HG03159 (cell line): ENCODE results near the gene TEX2.
"Not testable (repeated sequence)": the region's sequence is repeated elsewhere in the genome, so short reads cannot be mapped to it uniquely, and the experiment has no call there.

Experiments used
- ATAC-seq: cut with Tn5 transposase; IDR thresholded peaks from one replicate; pipeline ENCODE4 v1.9.1; 2021; ENCODE audit warnings: mild to moderate bottlenecking, moderate library complexity; ENCODE audit not compliant: unreplicated experiment

The TEX2 gene

GRCh38 chr17:64185557-64185956 lies 77.5 kb downstream of the TEX2 start:
- ATAC-seq: not testable (repeated sequence)

DNA sequence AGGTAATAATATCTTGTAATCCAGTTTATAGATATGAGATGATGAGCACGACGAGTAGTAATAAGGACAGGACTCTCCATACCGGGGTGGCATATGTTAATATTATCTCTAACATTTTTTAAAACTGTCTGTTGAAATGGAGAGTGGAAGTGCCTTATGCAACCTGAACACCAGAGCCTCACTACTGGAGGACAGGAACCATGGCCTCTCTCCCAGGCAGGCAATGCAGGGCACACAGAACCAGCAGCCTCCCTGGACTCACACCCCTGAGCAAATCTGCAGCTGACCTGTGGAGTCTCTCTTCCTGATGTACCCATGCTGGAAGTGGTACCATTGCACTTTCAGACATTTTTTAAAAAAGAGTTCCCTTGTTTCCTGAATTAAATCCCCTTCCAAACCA lies 78.0 kb downstream of the TEX2 start:
- ATAC-seq: no peak

DNA sequence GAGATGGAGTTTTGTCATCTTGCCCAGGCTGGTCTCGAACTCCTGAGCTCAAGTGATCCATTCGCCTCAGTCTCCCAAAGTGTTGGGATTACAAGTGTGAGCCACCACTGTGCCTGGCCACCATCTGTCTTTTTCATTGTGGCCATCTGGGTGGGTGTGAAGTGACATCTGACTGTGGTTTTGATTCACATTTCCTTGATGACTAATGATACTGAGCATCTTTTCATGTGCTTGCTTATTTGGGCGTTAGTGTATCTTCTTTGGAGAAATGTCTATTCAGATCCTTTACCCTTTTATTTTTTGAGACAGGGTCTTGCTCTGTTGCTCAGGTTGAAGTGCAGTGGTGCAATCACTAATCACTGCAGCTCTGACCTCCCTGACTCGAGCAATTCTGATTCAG lies 79.2 kb downstream of the TEX2 start:
- no peak for ATAC-seq

DNA sequence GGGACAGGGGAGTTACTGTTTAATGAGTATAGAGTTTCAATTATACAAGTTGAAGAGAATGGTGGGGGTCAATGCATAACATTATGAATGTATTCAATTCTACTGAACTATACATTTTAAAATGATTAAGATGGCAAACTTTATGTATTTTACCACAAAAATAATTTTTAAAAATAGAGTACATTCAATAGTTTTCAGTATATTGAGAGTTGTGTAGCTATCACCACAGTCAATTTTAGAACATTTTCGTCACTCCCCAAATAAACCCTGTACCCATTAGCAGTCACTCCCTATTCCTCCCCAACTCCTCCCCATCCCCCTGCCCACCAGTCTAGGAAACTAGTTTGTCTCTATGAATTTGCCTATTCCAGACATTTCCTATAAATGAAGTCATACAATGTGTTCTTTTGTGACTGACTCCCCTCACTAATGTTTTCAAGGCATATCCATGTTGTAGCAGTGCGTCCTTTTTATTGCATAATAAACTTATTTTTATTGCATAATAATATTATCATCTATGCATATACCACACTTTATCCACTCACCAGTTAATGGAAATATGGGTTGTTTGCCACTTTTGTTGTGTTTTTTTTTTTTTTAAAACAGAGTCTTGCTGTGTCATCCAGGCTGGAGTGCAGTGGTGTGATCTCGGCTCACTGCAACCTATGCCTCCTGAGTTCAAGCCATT lies 80.6 kb downstream of the TEX2 start:
- ATAC-seq: no peak

DNA sequence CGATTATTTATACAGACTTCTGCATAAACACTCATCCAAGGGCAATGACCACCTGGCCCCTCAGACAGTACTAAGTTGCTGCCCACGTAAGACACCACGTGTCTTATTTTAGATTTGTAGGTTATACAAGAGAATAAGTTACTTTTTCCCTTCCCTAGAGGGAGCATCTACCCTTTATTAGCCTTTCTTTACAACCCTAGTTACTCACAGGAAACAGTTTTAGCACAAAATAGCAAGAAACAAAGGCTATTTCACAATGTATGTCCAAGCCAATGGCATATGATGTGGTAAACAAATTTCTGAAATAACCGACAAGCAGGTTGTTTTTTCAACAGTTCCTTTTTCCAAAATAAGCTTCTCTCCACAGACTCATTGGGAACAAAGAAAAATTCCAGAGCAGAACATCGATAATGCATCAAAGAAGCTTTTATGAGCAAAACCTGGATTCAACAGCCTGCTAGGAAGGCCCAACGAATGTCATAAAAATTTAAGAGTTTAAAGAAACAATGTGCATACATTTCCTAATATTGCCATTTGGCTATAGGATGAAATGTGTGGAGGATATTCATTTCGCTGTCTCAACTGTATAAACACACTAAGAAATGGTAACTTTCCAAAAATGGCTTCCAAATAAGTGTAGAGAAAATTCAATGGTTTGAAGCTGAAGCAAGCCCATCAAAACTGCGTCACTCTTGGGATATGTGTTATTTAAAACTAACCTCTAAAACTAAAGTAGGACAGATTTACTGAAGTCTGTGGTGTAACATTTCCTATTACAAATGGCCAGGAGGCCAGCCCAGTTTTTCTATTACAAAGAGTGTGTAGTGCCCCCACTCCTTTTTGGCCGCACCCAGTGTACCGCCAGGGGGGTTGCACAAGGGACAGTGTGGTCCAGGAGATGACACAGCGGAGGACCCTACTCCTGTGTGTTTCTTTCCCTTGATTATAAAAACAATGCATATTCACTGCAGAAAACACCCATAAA lies 82.7 kb downstream of the TEX2 start:
- ATAC-seq: no peak

GRCh38 chr17:64179024-64179423 lies 84.0 kb downstream of the TEX2 start:
- ATAC-seq: not testable (repeated sequence)

GRCh38 chr17:64178011-64178825 lies 84.8 kb downstream of the TEX2 start:
- no peak for ATAC-seq

GRCh38 chr17:64177311-64178010 lies 85.6 kb downstream of the TEX2 start:
- ATAC-seq: no peak

GRCh38 chr17:64176556-64176955 lies 86.5 kb downstream of the TEX2 start:
- no peak for ATAC-seq

GRCh38 chr17:64174686-64175456 lies 88.2 kb downstream of the TEX2 start:
- no peak for ATAC-seq

DNA sequence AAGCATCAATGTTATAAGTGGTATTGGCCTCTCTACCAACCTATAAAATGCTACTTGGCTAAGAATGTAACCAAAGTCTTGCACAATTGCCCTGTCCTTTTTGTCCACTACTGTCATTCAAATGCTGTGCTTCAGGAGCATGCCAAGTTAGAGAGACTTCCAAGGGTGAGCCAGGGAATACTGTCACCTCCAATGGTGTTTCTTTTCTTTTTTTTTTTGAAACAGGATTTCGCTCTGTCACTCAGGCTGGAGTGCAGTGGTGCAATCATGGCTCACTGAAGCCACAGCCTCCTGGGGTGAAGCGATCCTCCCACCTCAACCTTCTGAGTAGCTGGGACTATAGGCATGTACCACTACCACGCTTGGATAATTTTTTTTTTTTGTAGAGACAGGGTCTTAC lies 89.4 kb downstream of the TEX2 start:
- ATAC-seq: no peak

- ATAC-seq: no peak
These were observed 90.5 kb downstream of the TEX2 start for GRCh38 chr17:64172510-64172909.

GRCh38 chr17:64171041-64171440 lies 92.0 kb downstream of the TEX2 start:
- ATAC-seq: no peak

- ATAC-seq: no peak
These were observed 92.8 kb downstream of the TEX2 start for GRCh38 chr17:64170286-64170685.

DNA sequence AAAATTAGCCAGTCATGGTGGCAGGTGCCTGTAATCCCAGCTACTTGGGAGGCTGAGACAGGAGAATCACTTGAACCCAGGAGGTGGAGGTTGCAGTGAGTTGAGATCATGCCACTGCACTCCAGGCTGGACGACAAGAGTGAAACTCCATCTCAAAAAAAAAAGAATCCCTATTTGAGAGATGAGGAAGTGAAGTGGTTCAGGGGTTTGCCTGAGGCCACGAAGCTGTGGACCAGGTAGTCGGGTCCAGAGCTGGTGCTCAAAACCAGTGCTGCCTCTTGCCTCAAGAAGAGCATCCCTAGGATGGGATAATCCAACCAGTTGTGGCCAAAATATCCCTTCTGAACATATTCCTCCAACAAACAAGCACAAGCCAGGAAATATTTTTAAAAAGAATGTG lies 95.4 kb downstream of the TEX2 start:
- not testable (repeated sequence) for ATAC-seq

DNA sequence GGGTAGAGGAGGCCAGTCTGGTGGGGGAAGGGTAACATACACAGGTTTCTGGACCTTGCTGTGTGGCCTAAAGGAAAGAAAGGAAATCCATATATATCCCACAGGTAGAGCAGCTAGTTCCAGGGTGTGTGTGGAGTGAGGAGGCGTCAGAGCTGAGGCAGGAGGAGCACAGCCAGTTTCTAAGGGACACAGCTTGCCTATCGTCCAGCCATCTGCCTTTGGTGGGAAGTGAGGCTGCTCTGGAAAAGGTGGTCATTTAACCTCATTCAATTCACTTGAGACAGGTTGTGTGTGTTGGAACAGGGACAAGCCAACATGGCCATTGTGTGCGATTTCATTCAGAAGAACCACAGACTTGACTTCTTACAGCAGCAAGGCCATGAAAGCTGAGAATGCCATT lies 96.2 kb downstream of the TEX2 start:
- no peak for ATAC-seq

- no peak for ATAC-seq
These were observed 97.7 kb downstream of the TEX2 start for GRCh38 chr17:64165347-64165746.

DNA sequence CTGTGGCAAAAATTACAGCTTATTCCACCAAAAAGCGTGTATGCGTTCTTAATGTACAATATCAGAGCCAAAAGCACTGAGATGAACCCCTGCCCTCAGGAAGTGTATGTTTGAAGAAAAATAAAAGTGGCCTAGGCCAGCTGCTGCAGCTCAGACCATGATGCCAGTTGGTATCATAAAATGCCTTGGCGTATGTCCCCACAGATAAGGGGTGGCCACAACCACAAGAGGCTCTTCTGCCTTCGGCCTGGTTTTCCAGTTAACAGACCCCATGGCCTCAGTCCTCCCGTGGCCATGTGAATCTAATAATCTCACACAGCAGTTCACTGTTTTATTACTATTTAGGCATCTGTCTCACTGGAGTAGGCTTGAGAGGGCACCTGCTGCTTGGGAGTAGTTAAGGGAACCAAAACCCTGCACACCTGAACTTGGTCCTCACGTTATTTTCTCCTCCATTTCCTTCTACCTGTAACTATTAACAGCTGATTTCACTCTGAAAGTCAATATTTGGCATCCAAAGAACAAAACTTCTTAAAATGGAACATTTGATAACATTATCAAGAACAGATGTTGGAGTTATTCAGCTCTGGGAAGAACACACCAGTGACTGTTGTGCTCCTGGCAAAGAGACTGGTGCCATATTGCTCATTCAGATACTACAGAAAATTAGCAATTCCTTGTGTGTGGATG lies 98.3 kb downstream of the TEX2 start:
- no peak for ATAC-seq

DNA sequence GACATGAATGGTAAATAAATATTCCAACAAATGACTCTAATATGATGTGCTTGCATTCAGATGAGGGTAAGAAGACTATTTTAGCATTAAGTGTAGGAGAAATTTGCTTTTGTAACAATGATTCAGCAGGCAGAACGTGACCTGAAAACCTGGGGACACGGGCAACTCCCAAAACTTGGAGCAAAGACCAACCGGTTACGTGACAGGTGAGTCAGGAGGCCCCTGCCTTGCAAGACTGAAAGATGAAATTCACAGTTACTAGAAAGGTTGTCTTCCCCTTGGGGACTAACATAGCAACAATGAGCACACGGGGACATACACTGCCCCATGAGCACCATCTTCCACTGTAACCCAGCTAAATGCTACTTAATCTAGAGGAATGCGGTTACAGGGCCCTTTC lies 99.6 kb downstream of the TEX2 start:
- no peak for ATAC-seq
